Stimulated activated CD8-positive, alpha-beta memory T cell treated with anti-CD3 and anti-CD28 coated beads, Interleukin-12 subunit alpha, Interleukin-12 subunit beta, amount 100 ng/mL, for 4 hours (primary cell): ENCODE measurements around the gene PRR16.
"Not testable (repeated sequence)": the region's sequence is repeated elsewhere in the genome, so short reads cannot be mapped to it uniquely, and the experiment has no call there.

ENCODE experiments used
- DNase-seq: peaks from one replicate; pipeline ENCODE4 v3.0.0-alpha.2; 2020; ENCODE audit warnings: low read depth

PRR16 gene

GRCh38 chr5:120463991-120464626 is at the start of gene PRR16:
Gene PRR16, plus strand, starts transcription at chr5:120464300.
- no peak for DNase-seq

- no peak for DNase-seq
Measured at GRCh38 chr5:120415985-120416384, 48.1 kb upstream of the PRR16 start.

DNA sequence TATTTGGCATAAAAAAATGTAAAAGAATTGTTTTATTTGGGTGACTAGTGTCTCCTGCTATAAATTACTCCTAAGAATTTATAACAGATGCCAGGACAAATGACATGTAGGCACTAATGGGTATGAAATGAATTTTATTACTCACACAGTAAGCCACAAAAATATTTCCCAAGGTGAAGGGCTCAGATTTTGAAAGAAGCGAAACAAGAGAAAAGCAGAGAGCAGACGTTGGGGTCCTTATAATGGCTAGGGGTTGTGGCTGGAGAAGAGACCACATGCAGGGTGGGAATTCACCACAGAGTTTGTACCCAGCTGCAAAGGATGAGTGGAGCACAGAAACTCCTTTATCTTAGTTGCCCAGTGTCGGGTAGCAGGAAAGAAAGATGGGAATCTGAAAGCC is 45.0 kb upstream of the PRR16 start:
- no peak for DNase-seq

DNA sequence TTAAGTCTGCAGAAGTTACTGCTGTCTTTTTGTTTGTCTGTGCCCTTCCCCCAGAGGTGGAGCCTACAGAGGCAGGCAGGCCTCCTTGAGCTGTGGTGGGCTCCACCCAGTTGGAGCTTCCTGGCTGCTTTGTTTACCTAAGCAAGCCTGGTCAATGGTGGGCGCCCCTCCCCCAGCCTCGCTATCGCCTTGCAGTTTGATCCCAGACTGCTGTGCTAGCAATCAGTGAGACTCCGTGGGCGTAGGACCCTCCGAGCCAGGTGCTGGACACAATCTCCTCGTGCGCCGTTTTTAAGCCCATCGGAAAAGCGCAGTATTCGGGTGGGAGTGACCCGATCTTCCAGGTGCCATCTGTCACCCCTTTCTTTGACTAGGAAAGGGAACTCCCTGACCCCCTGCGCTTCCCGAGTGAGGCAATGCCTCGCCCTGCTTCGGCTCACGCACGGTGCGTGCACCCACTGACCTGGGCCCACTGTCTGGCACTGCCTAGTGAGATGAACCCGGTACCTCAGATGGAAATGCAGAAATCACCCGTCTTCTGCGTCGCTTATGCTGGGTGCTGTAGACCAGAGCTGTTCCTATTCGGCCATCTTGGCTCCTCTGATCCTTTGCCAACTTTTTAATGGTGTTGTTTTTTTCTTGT is 37.3 kb upstream of the PRR16 start:
- DNase-seq, result not testable (repeated sequence)

DNA sequence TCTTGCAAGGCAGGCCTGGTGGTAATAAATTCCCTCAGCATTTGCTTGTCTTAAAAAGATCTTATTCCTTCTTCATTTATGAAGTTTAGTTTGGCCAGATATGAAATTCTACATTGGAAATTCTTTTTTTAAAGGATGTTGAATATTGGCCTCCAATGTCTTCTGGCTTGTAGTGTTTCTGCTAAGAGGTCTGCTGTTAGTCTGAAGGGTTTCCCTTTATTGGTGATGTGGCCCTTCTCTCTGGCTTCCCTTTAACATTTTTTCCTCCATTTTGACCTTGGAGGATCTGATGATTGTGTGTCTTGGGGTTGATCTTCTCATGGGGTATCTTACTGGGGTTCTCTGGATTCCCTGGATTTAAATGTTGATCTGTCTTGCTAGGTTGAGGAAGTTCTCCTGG is 33.5 kb upstream of the PRR16 start:
- no peak for DNase-seq

GRCh38 chr5:120432861-120433260 is 31.2 kb upstream of the PRR16 start:
- no peak for DNase-seq

DNA sequence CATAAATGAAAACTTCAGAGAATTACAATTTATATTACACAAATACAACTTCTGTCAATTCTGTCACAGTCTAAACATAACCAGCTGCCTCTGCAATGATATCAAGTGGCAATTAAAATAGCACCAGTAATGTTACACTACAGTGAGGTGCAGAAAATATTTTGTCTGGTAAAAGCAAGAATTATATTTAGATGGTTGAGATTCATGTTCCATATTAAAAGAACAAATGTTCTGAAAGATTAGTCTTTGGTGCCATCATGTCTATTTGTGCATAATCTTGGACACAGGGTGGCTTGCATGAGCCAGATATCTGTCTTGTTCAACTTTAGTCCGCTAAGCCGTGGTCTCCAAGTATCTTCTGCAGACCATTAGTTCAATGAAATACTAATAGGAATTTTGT is 29.0 kb upstream of the PRR16 start:
- no peak for DNase-seq

DNA sequence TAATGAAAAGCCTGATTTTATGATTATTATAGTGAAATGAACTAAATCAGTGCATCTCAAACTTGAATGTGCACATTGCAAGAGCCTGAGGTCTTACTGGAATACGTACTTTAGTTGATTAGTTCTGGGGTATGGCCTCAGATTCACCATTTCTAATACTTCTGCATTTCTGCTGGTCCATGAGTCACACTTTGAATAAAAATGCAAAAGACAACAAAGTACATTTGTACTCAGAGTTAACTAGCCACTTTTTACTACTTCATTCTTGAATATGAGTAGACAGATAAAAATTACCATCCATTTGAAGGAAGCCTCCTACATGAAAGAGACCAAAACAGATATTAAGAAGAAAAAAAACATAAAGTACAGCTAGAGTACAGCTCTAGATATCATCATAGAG is 27.1 kb upstream of the PRR16 start:
- DNase-seq, result no peak

DNA sequence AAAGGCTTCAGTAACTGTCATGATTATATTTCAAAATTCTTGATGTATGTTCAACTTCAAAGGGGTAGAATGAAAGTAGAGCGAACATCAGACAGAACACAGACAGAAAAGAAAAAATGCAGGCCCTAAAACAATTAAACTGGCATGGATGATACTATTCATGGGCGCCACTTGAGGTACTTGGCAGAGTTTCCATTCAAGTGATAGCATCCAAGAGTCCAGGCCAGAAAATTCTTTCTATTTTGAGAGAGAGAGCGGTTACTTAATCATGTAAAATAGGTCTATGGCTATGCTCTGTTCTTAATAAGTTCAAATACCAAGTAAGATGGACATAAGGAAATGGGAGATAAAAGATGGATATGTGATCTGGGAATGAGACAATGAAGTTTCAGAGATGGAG is 21.4 kb upstream of the PRR16 start:
- no peak for DNase-seq

GRCh38 chr5:120443607-120444006 is 20.5 kb upstream of the PRR16 start:
- DNase-seq, result no peak

- no peak for DNase-seq
Measured at GRCh38 chr5:120446068-120446492, 18.0 kb upstream of the PRR16 start.

- no peak for DNase-seq
Measured at GRCh38 chr5:120446901-120447300, 17.2 kb upstream of the PRR16 start.

DNA sequence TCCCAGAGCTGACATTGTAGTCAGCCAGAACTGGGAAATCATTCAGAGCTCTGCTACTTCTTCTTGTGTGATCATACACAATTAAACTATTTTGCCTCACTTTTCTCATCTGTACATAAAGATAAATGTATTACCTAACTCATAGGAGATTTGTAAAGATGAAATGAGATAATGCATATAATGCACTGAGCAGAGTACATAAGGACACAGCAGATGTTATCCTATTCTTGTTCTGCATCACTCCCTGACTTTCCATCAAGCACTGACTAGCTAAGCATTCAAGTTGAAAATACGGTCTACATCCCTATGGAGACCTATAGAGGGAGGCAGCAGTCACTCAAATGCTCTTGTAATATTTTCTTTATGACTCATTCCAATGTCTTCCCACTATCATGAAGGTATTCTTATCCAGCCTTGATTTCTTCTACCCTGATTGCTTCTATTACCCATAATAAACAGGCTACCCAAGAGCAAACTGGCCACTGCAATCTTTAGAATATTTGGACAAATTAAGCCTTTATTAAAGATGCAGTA is 16.3 kb upstream of the PRR16 start:
- DNase-seq, result no peak

GRCh38 chr5:120449501-120449900 is 14.6 kb upstream of the PRR16 start:
- DNase-seq, result no peak

DNA sequence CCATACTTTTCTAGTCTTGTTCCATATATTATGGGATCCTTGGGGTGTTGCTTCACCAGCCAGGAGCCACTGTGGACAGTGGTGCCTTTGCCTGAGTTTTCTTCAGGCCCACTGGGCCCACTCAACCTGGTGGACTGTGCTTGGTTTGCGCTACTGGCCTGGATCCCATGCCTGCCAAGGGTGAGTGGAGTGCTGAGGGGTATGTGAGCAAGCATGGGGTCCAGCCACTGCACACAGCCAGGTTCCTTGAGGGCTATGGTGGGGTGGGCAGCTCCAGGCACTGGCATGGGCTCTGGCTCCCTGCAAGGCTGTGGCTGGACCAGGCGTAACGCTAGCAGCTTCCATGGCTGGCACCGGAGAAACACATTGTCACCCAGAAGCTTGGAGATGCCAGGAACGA is 13.2 kb upstream of the PRR16 start:
- DNase-seq, result no peak

DNA sequence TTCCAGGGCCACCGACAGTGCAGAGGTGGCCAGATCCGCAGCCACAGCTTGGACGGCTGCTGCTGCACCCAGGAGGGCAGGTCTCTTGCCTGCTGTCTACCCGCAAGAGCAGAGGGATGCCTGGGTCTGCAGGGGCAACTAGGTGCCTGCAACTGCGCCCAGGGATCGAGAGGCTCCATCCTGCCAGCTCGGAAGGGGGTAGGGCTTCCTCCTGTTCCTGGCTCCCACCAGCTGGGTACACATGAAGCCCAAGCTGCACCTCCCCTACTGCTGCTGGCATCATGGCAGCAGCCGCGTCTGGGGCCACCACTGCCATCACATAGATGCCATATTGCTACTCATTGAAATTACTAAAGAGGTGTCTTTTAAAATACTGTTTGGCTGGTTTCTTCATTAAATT is 12.7 kb upstream of the PRR16 start:
- no peak for DNase-seq

GRCh38 chr5:120452471-120452870 is 11.6 kb upstream of the PRR16 start:
- DNase-seq, result no peak

DNA sequence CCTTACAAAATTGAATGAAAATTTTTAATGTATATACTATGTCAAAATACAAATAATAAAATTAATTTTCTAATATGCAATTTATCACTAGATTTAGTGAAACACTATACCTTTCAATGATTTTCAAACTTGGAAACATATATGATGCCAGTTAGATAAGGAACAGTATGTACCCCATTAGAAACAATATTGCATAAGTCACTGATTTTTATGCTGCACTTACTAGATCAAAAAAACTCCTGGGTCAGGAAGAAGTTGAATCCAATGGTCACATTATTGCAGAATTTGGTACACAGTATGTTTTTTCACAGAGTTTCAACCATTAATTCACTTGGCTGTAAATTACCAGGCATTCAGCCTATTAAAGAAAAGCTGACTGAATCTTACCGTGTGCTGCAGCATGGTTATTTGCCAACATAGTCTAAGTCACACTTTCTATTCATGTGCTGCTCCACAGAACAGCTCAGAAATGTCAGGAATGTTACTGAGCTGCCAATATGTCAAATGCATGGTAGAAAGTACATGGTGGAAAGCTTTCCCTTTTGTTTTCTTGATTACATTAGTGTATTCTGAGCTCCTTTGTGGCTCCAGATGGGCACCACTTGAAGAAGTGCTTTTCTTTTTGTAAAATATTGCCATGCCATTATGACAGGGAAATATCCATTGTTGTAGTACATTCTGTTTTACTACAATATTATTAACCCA is 9.9 kb upstream of the PRR16 start:
- no peak for DNase-seq

GRCh38 chr5:120456006-120456405 is 8.1 kb upstream of the PRR16 start:
- DNase-seq, result no peak

DNA sequence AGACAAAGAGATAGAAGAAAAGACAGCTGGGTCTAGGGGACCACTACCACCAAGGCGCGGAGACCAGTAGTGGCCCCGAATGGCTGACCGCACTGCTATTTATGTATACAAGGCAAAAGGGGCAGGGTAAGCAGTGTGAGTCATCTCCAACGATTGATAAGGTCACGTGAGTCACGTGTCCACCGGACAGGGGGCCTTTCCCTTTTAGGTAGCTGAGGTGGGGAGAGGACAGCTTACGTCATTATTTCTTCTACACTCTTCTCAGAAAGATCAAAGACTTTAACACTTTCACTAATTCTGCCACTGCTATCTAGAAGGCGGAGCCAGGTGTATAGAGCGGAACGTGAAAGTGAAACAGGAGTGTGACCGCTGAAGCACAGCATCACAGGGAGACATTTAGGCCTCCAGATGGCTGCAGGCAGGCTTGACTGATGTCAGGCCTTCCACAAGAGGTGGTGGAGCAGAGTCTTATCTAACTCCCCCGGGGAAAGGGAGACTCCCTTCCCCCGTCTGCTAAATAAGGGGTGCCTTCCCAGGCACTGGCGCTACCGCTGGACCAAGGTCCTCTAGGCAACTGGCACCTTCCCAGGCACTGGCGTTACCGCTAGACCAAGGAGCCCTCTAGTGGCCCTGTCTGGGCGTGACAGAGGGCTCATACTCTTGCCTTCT is 6.1 kb upstream of the PRR16 start:
- no peak for DNase-seq

GRCh38 chr5:120458508-120458847 is 5.6 kb upstream of the PRR16 start:
- DNase-seq, result not testable (repeated sequence)

DNA sequence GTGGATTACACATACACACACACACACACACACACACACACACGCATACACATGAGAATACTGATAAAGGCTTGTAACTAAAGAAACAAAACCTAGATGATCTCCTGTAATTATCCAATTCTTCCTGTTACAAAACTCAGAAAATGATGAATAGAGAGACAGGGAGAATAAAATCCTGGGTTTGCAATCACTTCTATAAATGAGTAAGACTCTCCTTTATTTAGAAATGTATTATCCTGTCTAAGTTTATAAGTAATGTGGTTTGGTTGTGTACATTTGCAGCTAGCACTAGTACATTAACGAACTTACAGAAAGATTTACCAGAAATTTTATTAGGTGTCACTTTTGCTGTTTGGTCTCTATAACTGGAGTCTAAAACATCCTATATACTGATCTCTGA is 2.8 kb upstream of the PRR16 start:
- no peak for DNase-seq
